Mononuclear cell (primary cell): ENCODE measurements around the gene BTNL9. TPM values are rescaled to one million over a fixed set of nuclear protein-coding genes. Genes with fewer than 3 reads are reported as not detected.

ENCODE experiments used
- H3K27me3 ChIP-seq: 2 replicates; pipeline ENCODE4 v1.6.0; 2011; ENCODE audit warnings: low read length, control low read depth; ENCODE audit not compliant: insufficient read depth
- H3K4me1 ChIP-seq: 2 replicates; pipeline ENCODE4 v1.5.1; 2011; ENCODE audit warnings: mild to moderate bottlenecking, low read length, control low read depth; ENCODE audit not compliant: insufficient read depth
- H3K4me3 ChIP-seq: 2 replicates; pipeline ENCODE4 v1.5.1; 2011; ENCODE audit warnings: mild to moderate bottlenecking, low read length, moderate library complexity
- H3K9me3 ChIP-seq: 2 replicates; pipeline ENCODE4 v1.5.1; 2011; ENCODE audit warnings: low read depth, mild to moderate bottlenecking, control low read depth, low read length
- total RNA-seq: library from RNA; depleted of rRNA; stranded (reverse); fragments of >200 nt; gene quantifications from one replicate; pipeline ENCODE4 v1.2.3, GENCODE V29; 2012

The BTNL9 gene
- total RNA-seq, 1 donor, result 0.21 TPM

DNA sequence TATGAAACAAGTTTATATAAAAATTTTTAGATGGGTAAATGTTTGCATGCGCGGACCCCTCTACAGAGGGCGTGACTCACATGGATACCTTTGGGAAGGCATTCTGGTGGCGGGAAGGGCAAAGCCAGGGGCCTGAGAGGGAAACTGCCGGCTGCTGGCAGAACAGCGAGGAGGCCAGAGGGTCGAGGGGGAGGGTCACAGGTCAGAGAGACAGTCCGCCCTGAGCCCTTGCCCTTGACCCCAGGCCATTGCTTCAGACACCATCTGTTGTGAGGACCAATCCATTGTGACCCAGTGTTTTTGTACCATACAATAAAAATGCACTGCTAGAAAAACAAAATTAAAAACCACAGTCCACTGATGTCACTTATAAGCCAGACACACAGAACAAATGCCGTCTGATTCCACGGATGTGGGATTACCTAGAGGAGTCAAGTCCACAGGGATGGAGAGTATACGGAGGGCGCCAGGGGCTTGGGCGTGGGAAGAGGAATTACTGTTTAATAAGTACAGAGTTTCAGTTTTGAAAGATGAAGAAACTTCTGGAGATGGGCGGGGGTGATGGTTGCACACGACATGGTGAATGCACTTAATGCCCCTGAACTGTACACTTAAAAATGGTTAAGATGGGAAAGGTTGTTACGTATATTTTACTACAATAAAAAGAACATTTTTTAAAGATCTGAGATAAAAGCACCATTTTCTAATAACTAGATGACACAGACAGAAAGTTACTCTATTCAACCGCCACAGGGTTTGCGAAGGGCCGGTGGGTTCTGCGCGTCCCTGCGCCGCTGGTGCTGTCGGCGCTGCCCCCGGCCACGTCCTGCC is 12.0 kb downstream of the BTNL9 start:
- Histone ChIP-seq H3K4me1 (peaks cover 16% of the 10 kb centered on the region), H3K4me3 (no peak overlapping the region), H3K9me3 (no peaks in the 10 kb centered on the region), H3K27me3 (peaks cover 86% of the 10 kb centered on the region)

GRCh38 chr5:181052672-181053487 is 12.8 kb downstream of the BTNL9 start:
- Histone ChIP-seq H3K27me3 (peaks cover 87% of the 10 kb centered on the region), H3K4me3 (peak overlapping the region; percentile 10), H3K4me1 (peaks cover 16% of the 10 kb centered on the region)

GRCh38 chr5:181053488-181054121 is 13.5 kb downstream of the BTNL9 start:
- Histone ChIP-seq H3K27me3 (peaks cover 88% of the 10 kb centered on the region), H3K9me3 (no peaks in the 10 kb centered on the region), H3K4me1 (peaks cover 16% of the 10 kb centered on the region), H3K4me3 (peak overlapping the region; percentile 10)

More at GRCh38 chr5:181052672-181053487, 12.8 kb downstream of the BTNL9 start:
- no peaks in the 10 kb centered on the region for H3K9me3 ChIP-seq

- peaks cover 89% of the 10 kb centered on the region for H3K27me3 ChIP-seq
- H3K4me1 ChIP-seq, result peaks cover 16% of the 10 kb centered on the region
- no peak overlapping the region for H3K4me3 ChIP-seq
- H3K9me3 ChIP-seq, result no peaks in the 10 kb centered on the region
These were observed 14.1 kb downstream of the BTNL9 start for GRCh38 chr5:181054138-181054537.

DNA sequence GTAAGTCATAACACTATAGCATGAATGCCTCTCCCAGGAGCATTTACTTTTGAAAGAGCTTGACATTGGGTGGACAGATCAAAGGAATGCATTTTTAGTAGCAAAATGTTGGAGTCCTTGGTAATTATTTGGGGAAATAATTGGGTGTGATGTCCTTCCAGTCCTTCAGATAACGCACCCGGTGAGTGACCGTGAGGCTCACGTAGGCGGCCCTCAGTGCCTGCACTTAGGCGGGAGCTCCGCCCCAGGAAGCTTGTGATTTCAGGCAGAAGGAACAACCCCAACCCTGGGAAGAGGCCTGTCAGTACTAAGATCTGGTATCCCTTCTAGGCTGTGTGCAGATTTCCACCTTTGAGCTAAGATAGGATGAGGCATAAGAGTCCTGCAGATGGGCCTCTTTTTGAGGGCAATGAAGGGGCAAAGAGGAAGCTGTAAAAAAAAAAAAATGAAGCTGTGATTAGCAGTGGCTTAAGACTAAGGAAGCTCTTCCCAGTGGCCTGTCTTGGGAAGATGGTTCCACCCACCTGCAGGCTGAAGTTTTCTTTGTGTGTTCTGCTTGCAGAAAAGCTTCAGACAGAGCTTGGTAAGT is 14.9 kb downstream of the BTNL9 start:
- Histone ChIP-seq H3K9me3 (no peaks in the 10 kb centered on the region), H3K27me3 (peaks cover 87% of the 10 kb centered on the region), H3K4me1 (peaks cover 16% of the 10 kb centered on the region), H3K4me3 (no peak overlapping the region)

DNA sequence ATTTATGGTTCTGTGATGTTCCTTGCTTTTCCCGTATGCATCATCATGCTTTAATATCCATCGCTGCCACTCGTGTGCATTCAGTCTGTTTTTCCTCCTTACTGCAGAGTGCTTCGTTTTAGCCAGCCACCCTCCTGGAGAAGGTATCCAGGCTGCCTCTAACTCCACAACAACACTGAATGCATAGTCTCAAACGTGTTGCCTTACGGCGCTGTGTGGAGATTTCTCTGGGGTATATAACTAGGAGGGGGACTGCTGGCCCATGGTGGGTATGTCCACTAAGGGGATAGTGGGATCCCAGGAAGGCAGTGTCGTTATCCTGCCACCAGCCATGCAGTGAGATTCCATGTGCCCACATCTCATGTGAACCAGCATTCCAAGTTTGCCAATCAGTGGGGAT is 16.4 kb downstream of the BTNL9 start:
- H3K27me3 ChIP-seq, result peaks cover 90% of the 10 kb centered on the region
- no peak overlapping the region for H3K4me3 ChIP-seq
- peaks cover 16% of the 10 kb centered on the region for H3K4me1 ChIP-seq
- H3K9me3 ChIP-seq, result no peaks in the 10 kb centered on the region

DNA sequence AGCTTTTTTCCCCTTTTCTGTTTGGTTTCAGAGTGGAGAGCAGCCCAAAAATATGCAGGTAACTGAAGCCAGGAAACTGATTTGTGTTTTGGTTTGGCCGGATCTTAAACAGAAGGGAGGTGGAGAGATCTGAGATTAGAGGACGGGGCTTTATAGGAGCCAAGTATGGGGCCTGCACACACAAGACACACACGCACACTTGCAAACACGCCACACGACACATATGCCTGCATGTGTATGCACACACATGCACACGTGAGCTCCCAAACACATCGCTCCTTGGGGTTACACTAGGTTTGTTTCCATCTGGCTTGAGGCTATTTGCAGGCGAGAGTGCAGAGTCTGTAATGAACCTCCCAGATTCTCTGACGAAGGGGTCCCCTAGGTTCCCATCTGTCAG is 18.3 kb downstream of the BTNL9 start:
- H3K4me1 ChIP-seq, result peaks cover 7% of the 10 kb centered on the region
- H3K9me3 ChIP-seq, result no peaks in the 10 kb centered on the region
- no peak overlapping the region for H3K4me3 ChIP-seq
- H3K27me3 ChIP-seq, result peaks cover 90% of the 10 kb centered on the region

- Histone ChIP-seq H3K27me3 (peaks cover 85% of the 10 kb centered on the region), H3K4me3 (no peak overlapping the region), H3K9me3 (no peaks in the 10 kb centered on the region), H3K4me1 (peaks cover 3% of the 10 kb centered on the region)
These were observed 18.8 kb downstream of the BTNL9 start for GRCh38 chr5:181058786-181059296.

GRCh38 chr5:181059297-181060230 is 19.5 kb downstream of the BTNL9 start:
- Histone ChIP-seq H3K9me3 (no peaks in the 10 kb centered on the region), H3K4me3 (no peak overlapping the region), H3K4me1 (no peaks in the 10 kb centered on the region), H3K27me3 (peaks cover 78% of the 10 kb centered on the region)

GRCh38 chr5:181060231-181060590 is 20.1 kb downstream of the BTNL9 start:
- Histone ChIP-seq H3K9me3 (no peaks in the 10 kb centered on the region), H3K4me1 (no peaks in the 10 kb centered on the region), H3K4me3 (no peak overlapping the region), H3K27me3 (peaks cover 72% of the 10 kb centered on the region)

DNA sequence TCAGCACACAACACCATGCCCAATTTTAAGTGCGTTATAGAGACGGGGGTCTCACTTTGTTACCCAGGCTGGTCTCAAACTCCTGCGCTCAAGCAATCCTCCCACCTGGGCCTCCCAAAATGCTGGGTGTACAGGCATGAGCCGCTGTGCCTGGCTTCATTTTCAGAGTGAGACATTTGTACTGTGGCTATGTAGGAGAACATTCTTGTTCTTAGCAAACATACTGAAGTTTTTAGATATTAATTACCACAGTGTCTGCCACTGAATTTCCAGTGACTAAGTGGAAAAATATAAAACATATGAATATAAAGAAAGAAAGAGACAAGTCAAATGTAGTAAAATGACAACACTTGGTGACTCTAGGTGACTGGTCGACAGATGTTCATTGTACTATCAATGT is 20.9 kb downstream of the BTNL9 start:
- H3K9me3 ChIP-seq, result no peaks in the 10 kb centered on the region
- H3K4me3 ChIP-seq, result no peak overlapping the region
- H3K4me1 ChIP-seq, result no peaks in the 10 kb centered on the region
- H3K27me3 ChIP-seq, result peaks cover 69% of the 10 kb centered on the region

DNA sequence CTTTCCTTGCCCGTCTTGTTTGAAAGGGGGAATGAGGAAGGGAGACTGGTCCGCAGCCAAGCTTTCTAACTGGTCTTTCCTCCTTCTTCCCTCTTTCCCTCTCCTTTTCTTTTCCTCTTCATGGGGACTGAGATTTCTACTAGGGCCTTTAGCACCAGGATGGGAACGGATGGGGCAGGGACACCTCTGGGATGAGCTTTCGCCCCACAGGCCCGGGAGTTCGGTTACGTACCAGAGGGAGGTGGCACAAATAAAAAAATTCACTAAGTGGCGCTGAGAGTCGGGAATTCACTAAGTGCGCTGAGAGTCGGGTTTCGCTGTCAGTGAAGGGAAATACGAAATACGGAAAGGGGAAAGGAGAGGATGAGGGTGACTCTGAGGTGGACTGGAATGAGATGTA is 21.6 kb downstream of the BTNL9 start:
- Histone ChIP-seq H3K4me1 (no peaks in the 10 kb centered on the region), H3K9me3 (no peaks in the 10 kb centered on the region), H3K27me3 (peaks cover 62% of the 10 kb centered on the region), H3K4me3 (no peak overlapping the region)

DNA sequence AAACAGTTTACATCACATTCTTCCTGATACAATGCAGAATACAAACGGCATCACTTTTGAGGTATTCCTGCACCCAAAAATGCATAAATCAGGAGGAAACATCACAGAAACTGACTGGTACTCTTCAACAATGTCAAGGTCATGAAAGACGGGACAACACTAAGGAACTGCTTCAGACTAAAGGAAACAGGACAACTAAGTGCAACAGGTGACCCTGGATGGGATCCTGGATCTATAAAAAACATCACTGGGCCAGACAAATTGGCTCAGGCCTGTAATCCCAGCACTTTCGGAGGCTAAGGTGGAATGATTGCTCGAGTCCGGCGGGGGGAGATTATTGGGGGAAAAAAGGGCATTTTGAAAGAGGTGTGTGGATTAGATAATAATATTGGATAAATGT is 22.6 kb downstream of the BTNL9 start:
- H3K27me3 ChIP-seq, result peaks cover 55% of the 10 kb centered on the region
- no peaks in the 10 kb centered on the region for H3K9me3 ChIP-seq
- no peak overlapping the region for H3K4me3 ChIP-seq
- no peaks in the 10 kb centered on the region for H3K4me1 ChIP-seq

GRCh38 chr5:181063514-181063913 is 23.4 kb downstream of the BTNL9 start:
- Histone ChIP-seq H3K4me3 (no peak overlapping the region), H3K4me1 (no peaks in the 10 kb centered on the region), H3K27me3 (peaks cover 51% of the 10 kb centered on the region), H3K9me3 (no peaks in the 10 kb centered on the region)
